IMR-90 (cell line): Measurements from ENCODE around the gene RBFOX2. TPM values are rescaled to one million over a fixed set of nuclear protein-coding genes. Genes with fewer than 3 reads are reported as not detected.

Experiments used
- ATAC-seq: fragments of 200-7000 bp; cut with Tn5 transposase; 2 replicates; pipeline ENCODE4 v1.9.1; 2020; ENCODE audit warnings: low read depth, mild to moderate bottlenecking, moderate library complexity
- BruUV-seq: library from RNA; stranded (reverse); fragments of 400-500 nt; replicated peaks from 2 replicates; lab custom pipeline; 2021; lab: Mats Ljungman, UMichigan
- CTCF ChIA-PET: fragments of 300-600 bp; formaldehyde crosslinking; extraction: SDS; loops from one replicate; lab custom pipeline; 2021; ENCODE audit warnings: antibody characterized with exemption; lab: Yijun Ruan, JAX
- POLR2A ChIA-PET: fragments of 300-600 bp; sonication (Branson Sonifier 250); formaldehyde crosslinking; loops from one replicate; lab custom pipeline; 2022; ENCODE audit warnings: antibody characterized with exemption; ENCODE audit not compliant: unreplicated experiment; lab: Charles Lee
- DNase-seq: peaks from one replicate; pipeline ENCODE4 v3.0.0; 2013
- H2AFZ ChIP-seq: replicated peaks from 2 replicates; pipeline ENCODE3; 2013; ENCODE audit warnings: low read length, mild to moderate bottlenecking; ENCODE audit not compliant: poor library complexity
- H2AK5ac ChIP-seq: 2 replicates; pipeline ENCODE4 v1.6.1; 2013; ENCODE audit warnings: low read depth, low read length, inconsistent platforms
- H2AK9ac ChIP-seq: replicated peaks from 2 replicates; pipeline ENCODE3; 2013; ENCODE audit warnings: mild to moderate bottlenecking, low read depth, low read length, moderate library complexity; ENCODE audit not compliant: poor library complexity
- H2BK120ac ChIP-seq: 2 replicates; pipeline ENCODE4 v1.6.1; 2013; ENCODE audit warnings: low read depth, low read length, inconsistent platforms
- H2BK15ac ChIP-seq: 3 replicates; pipeline ENCODE4 v1.6.1; 2013; ENCODE audit warnings: low read depth, low read length, inconsistent platforms
- H2BK20ac ChIP-seq: 2 replicates; pipeline ENCODE4 v1.6.1; 2013; ENCODE audit warnings: low read depth, mild to moderate bottlenecking, inconsistent platforms, low read length, moderate library complexity
- H2BK5ac ChIP-seq: 2 replicates; pipeline ENCODE4 v1.6.1; 2013; ENCODE audit warnings: mild to moderate bottlenecking, low read depth, low read length, inconsistent platforms; ENCODE audit not compliant: poor library complexity, severe bottlenecking
- H3K14ac ChIP-seq: replicated peaks from 2 replicates; pipeline ENCODE4 v1.6.1; 2013; ENCODE audit warnings: low read depth, low read length, inconsistent platforms
- H3K18ac ChIP-seq: 2 replicates; pipeline ENCODE4 v1.6.1; 2013; ENCODE audit warnings: low read depth, low read length, control low read depth
- H3K23ac ChIP-seq: 2 replicates; pipeline ENCODE4 v1.6.1; 2013; ENCODE audit warnings: low read depth, low read length, inconsistent platforms
- H3K27ac ChIP-seq: 2 replicates; pipeline ENCODE4 v1.5.1; 2013; ENCODE audit warnings: mild to moderate bottlenecking, control low read depth, low read length; ENCODE audit not compliant: insufficient read depth
- H3K27me3 ChIP-seq: 2 replicates; pipeline ENCODE4 v1.6.1; 2013; ENCODE audit warnings: low read length; ENCODE audit not compliant: control insufficient read depth, insufficient read depth
- H3K36me3 ChIP-seq: 2 replicates; pipeline ENCODE4 v1.6.1; 2013; ENCODE audit warnings: low read length, mixed read lengths; ENCODE audit not compliant: control insufficient read depth, insufficient read depth
- H3K4ac ChIP-seq: 2 replicates; pipeline ENCODE4 v1.6.1; 2013; ENCODE audit warnings: low read depth, low read length, inconsistent platforms
- H3K4me1 ChIP-seq: 2 replicates; pipeline ENCODE4 v1.6.1; 2013; ENCODE audit warnings: low read length, mixed read lengths; ENCODE audit not compliant: control insufficient read depth, insufficient read depth
- H3K4me2 ChIP-seq: 2 replicates; pipeline ENCODE4 v1.6.1; 2013; ENCODE audit warnings: low read depth, mild to moderate bottlenecking, control low read depth, low read length, moderate library complexity
- H3K4me3 ChIP-seq: 2 replicates; pipeline ENCODE4 v1.5.1; 2013; ENCODE audit warnings: low read depth, mild to moderate bottlenecking, control low read depth, low read length, moderate library complexity; ENCODE audit not compliant: insufficient read depth
- H3K56ac ChIP-seq: 2 replicates; pipeline ENCODE4 v1.6.1; 2013; ENCODE audit warnings: low read length, inconsistent platforms; ENCODE audit not compliant: insufficient read depth; ENCODE audit errors: extremely low read depth
- H3K79me1 ChIP-seq, 2 experiments: 2 replicates each; pipeline ENCODE4 v1.6.1; 2013; ENCODE audit warnings: low read length in 2 of 2, inconsistent platforms in 1 of 2, low read depth in 1 of 2
- H3K9ac ChIP-seq: 2 replicates; pipeline ENCODE4 v1.6.1; 2013; ENCODE audit warnings: low read depth, low read length, control low read depth
- H3K9me1 ChIP-seq: 2 replicates; pipeline ENCODE4 v1.6.1; 2013; ENCODE audit warnings: low read length, inconsistent platforms; ENCODE audit not compliant: insufficient read depth
- H3K9me3 ChIP-seq: 2 replicates; pipeline ENCODE4 v1.6.1; 2013; ENCODE audit warnings: low read length; ENCODE audit not compliant: control insufficient read depth, insufficient read depth
- H4K20me1 ChIP-seq: 2 replicates; pipeline ENCODE4 v1.6.1; 2013; ENCODE audit warnings: low read length, inconsistent platforms; ENCODE audit not compliant: insufficient read depth
- H4K5ac ChIP-seq: 2 replicates; pipeline ENCODE4 v1.6.1; 2013; ENCODE audit warnings: mild to moderate bottlenecking, low read depth, low read length, control low read depth
- H4K8ac ChIP-seq, 2 experiments: 2 replicates each; pipeline ENCODE4 v1.6.1; 2013; ENCODE audit warnings: low read depth in 2 of 2, low read length in 2 of 2, control low read depth in 1 of 2, inconsistent platforms in 1 of 2
- H4K91ac ChIP-seq: 2 replicates; pipeline ENCODE4 v1.6.1; 2013; ENCODE audit warnings: low read depth, low read length, inconsistent platforms; ENCODE audit not compliant: insufficient read depth
- CEBPB ChIP-seq: IDR thresholded peaks from 2 replicates; pipeline ENCODE4 v1.6.1; 2012; ENCODE audit warnings: low read depth, low read length, improper control_type of control experiment
- CHD1 ChIP-seq: IDR thresholded peaks from 2 replicates; pipeline ENCODE4 v1.6.1; 2012; ENCODE audit warnings: low read depth, low read length, improper control_type of control experiment
- FOS ChIP-seq: fragments of 150-350 bp; IDR thresholded peaks from 2 replicates; pipeline ENCODE4 v1.6.1; 2016; ENCODE audit warnings: low read depth, low read length
- MAFK ChIP-seq: IDR thresholded peaks from 2 replicates; pipeline ENCODE4 v1.6.1; 2012; ENCODE audit warnings: low read depth, low read length, improper control_type of control experiment
- MAZ ChIP-seq: IDR thresholded peaks from 2 replicates; pipeline ENCODE4 v1.6.1; 2012; ENCODE audit warnings: low read depth, mild to moderate bottlenecking, low read length, improper control_type of control experiment, moderate library complexity, borderline replicate concordance
- NFE2L2 ChIP-seq: fragments of 150-350 bp; IDR thresholded peaks from 2 replicates; pipeline ENCODE4 v1.6.1; 2016; ENCODE audit warnings: low read depth, mild to moderate bottlenecking, low read length
- POLR2A ChIP-seq: IDR thresholded peaks from 2 replicates; pipeline ENCODE4 v1.6.1; 2012; ENCODE audit warnings: mild to moderate bottlenecking, low read depth, low read length
- RAD21 ChIP-seq: IDR thresholded peaks from 2 replicates; pipeline ENCODE4 v1.6.1; 2012; ENCODE audit warnings: low read length, improper control_type of control experiment
- SMC3 ChIP-seq: fragments of 150-350 bp; IDR thresholded peaks from 2 replicates; pipeline ENCODE4 v1.6.1; 2016; ENCODE audit warnings: low read depth, mild to moderate bottlenecking, antibody characterized with exemption, low read length, moderate library complexity
- USF2 ChIP-seq: fragments of 150-350 bp; IDR thresholded peaks from 2 replicates; pipeline ENCODE4 v1.6.1; 2017; ENCODE audit warnings: mild to moderate bottlenecking, antibody characterized with exemption, low read length, low read depth
- WGBS, 2 experiments: methylation state at CpG; one replicate each; pipeline versions ENCODE4 v1.1.5 to v1.1.7; 2013; ENCODE audit warnings: missing lambda C conversion rate in 2 of 2; ENCODE audit not compliant: insufficient read length in 1 of 2; ENCODE audit errors: extremely low coverage in 2 of 2; 5-methylcytosine and 5-hydroxymethylcytosine counted together
- dilution Hi-C: fragments of 300-500 bp; cut with HindIII; formaldehyde crosslinking; loops from one replicate; pipeline ENCODE4 v1.14.3; 2018; ENCODE audit warnings: low sequenced_read_pairs; ENCODE audit not compliant: unreplicated experiment
- in situ Hi-C: fragments of 300-500 bp; cut with MboI; formaldehyde crosslinking; loops from 3 replicates; pipeline ENCODE4 v1.14.3; 2019; ENCODE audit warnings: low sequenced_read_pairs, inconsistent platforms, mixed read lengths
- intact Hi-C: fragments of 100-400 bp; cut with micrococcal nuclease; formaldehyde crosslinking; loops from 2 replicates; pipeline ENCODE4 v1.10.0; 2022
- polyA plus RNA-seq, 3 experiments: library from polyadenylated mRNA; depleted of rRNA; stranded (reverse); fragments of >200 nt; gene quantifications; 2 replicates each; pipeline ENCODE4 v1.2.3, GENCODE V29; 2012; ENCODE audit warnings: low replicate concordance in 1 of 3
- total RNA-seq: library from RNA; depleted of rRNA; stranded (reverse); fragments of >200 nt; gene quantifications from 2 replicates; pipeline ENCODE4 v1.2.3, GENCODE V29; 2012
- TF ChIP-seq, protein P1 (sequence below): conservative IDR thresholded peaks from 2 replicates; pipeline ENCODE4 v1.5.1; 2012; ENCODE audit warnings: mild to moderate bottlenecking, low read depth, low read length, improper control_type of control experiment

RBFOX2 gene
- total and polyA plus RNA-seq, 2 of the 4 experiments (the other 2 are of a cell fraction), result 146 to 178 TPM

- Histone ChIP-seq H3K23ac (no peak overlapping the region), H2BK20ac (no peak overlapping the region), H2AFZ (no peak overlapping the region), H3K9me3 (no peaks in the 10 kb centered on the region), H3K4ac (no peak overlapping the region), H2BK15ac (no peak overlapping the region), H2BK120ac (no peak overlapping the region), H2BK5ac (no peak overlapping the region), H2AK5ac (no peak overlapping the region), H3K9ac (no peak overlapping the region), H3K36me3 (0 out of 2 replicates have a peak, but pooled peaks cover 1% of the 10 kb centered on the region), H2AK9ac (no peak overlapping the region), H3K4me1 (peaks cover 7% of the 10 kb centered on the region), H4K91ac (no peak overlapping the region), H3K27me3 (no peaks in the 10 kb centered on the region), H4K5ac (no peak overlapping the region), H3K79me1 (peaks cover 18 to 58% of the 10 kb centered on the region in 2 experiments), H4K20me1 (peaks cover 52% of the 10 kb centered on the region), H3K4me2 (no peak overlapping the region), H3K9me1 (peaks cover 5% of the 10 kb centered on the region), H3K27ac (no peak overlapping the region), H3K18ac (no peak overlapping the region), H3K56ac (no peak overlapping the region), H4K8ac (no peak overlapping the region), H3K14ac (no peak overlapping the region), H3K4me3 (no peak overlapping the region)
- TF ChIP-seq CHD1 (no peak), FOS (no peak), MAFK (no peak), SMC3 (no peak), POLR2A (no peak), MAZ (no peak), RAD21 (no peak), NFE2L2 (no peak), USF2 (no peak), CEBPB (no peak)
- TF ChIP-seq, protein P1, sequence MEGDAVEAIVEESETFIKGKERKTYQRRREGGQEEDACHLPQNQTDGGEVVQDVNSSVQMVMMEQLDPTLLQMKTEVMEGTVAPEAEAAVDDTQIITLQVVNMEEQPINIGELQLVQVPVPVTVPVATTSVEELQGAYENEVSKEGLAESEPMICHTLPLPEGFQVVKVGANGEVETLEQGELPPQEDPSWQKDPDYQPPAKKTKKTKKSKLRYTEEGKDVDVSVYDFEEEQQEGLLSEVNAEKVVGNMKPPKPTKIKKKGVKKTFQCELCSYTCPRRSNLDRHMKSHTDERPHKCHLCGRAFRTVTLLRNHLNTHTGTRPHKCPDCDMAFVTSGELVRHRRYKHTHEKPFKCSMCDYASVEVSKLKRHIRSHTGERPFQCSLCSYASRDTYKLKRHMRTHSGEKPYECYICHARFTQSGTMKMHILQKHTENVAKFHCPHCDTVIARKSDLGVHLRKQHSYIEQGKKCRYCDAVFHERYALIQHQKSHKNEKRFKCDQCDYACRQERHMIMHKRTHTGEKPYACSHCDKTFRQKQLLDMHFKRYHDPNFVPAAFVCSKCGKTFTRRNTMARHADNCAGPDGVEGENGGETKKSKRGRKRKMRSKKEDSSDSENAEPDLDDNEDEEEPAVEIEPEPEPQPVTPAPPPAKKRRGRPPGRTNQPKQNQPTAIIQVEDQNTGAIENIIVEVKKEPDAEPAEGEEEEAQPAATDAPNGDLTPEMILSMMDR, result no peak
- dilution Hi-C loops (no loop called here), in situ Hi-C loops (no loop called here), intact Hi-C loops (no loop called here)
- ATAC-seq (no peak), DNase-seq (no peak)
- ChIA-PET CTCF (no interaction called here), POLR2A (no interaction called here)
- BruUV-seq, result no TSS peak
- no CpG with 5 or more reads among the region's 4 CpGs for WGBS, 2 experiments
Observed at GRCh38 chr22:35797411-35797810, 231.2 kb downstream of the RBFOX2 start.
